ENCODE data around the gene ACTR2.

ACTR2 gene

GRCh38 chr2:65263986-65264385, 36.4 kb downstream of the ACTR2 start:
- peaks cover 18% of the 10 kb centered on the region for H3K4me1 Mint-ChIP-seq
- no peaks in the 10 kb centered on the region for H3K27me3 Mint-ChIP-seq
- no peaks in the 10 kb centered on the region for H3K9me3 Mint-ChIP-seq
- peaks cover 13% of the 10 kb centered on the region for H3K36me3 Mint-ChIP-seq
- no peak overlapping the region for H3K27ac Mint-ChIP-seq
- H3K4me3 Mint-ChIP-seq = no peak overlapping the region

DNA sequence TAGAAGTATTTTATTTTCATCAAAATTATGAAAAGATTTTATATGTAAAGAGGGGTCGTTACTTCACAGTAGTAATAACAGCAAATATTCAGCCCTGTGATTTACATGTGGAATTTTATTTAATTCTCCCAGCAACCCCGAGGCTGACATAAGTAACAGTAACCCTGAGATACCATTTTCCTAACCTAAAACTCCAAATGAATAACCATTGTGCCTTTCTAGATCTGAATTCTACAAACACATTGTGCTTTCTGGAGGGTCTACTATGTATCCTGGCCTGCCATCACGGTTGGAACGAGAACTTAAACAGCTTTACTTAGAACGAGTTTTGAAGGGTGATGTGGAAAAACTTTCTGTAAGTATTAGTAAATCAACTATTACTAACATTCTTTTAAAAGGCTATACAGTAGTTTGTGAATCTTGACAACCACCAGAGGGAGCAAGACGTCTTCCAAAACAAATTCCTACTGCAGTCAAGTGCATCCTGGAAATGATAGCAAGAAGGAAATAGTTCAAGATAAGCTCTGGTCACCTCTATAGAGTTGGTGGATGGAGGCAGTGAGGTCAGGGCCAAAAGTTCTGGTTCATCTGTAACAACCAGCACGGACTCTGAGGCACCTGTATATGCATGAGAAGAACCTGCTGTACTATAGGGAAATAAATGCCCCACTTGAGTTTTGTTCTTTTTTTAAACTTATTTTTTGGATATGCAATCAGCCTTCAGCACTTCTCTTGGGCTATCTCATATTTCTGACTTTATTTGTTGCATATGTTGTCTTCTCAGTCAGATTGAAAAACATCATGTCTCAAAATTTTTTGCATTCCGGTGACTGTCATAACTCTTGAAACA, 37.4 kb downstream of the ACTR2 start:
- Mint-ChIP-seq H3K4me1 (peaks cover 18% of the 10 kb centered on the region), H3K9me3 (no peaks in the 10 kb centered on the region), H3K27me3 (no peaks in the 10 kb centered on the region), H3K36me3 (peaks cover 16% of the 10 kb centered on the region), H3K4me3 (no peak overlapping the region), H3K27ac (no peak overlapping the region)

GRCh38 chr2:65265671-65266045, 38.0 kb downstream of the ACTR2 start:
- H3K4me1 Mint-ChIP-seq = peaks cover 18% of the 10 kb centered on the region
- no peak overlapping the region for H3K4me3 Mint-ChIP-seq
- no peaks in the 10 kb centered on the region for H3K27me3 Mint-ChIP-seq
- H3K9me3 Mint-ChIP-seq = no peaks in the 10 kb centered on the region
- H3K36me3 Mint-ChIP-seq = peaks cover 16% of the 10 kb centered on the region
- no peak overlapping the region for H3K27ac Mint-ChIP-seq

DNA sequence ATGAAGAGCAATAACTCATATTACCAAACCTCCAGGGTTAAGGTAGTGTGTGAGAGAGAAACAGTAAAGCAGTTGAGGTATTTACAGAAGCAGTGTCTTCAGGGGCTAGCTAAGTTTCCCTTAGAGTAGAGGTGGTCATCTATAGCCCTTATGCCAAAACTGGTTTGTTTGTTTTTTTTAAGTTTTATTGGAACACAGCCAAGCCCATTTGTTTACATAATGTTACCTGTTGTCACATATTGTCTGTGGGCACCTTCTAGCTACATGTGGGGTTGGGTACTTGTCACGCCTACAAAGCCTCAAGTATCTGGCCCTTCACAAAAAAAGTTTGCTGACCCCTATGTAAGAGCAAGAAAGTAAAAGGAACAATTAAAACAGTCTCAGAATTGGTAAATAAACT, 39.4 kb downstream of the ACTR2 start:
- peaks cover 13% of the 10 kb centered on the region for H3K36me3 Mint-ChIP-seq
- peaks cover 13% of the 10 kb centered on the region for H3K4me1 Mint-ChIP-seq
- peak overlapping the region; percentile 66 for H3K27ac Mint-ChIP-seq
- H3K9me3 Mint-ChIP-seq = no peaks in the 10 kb centered on the region
- H3K4me3 Mint-ChIP-seq = no peak overlapping the region
- H3K27me3 Mint-ChIP-seq = no peaks in the 10 kb centered on the region

DNA sequence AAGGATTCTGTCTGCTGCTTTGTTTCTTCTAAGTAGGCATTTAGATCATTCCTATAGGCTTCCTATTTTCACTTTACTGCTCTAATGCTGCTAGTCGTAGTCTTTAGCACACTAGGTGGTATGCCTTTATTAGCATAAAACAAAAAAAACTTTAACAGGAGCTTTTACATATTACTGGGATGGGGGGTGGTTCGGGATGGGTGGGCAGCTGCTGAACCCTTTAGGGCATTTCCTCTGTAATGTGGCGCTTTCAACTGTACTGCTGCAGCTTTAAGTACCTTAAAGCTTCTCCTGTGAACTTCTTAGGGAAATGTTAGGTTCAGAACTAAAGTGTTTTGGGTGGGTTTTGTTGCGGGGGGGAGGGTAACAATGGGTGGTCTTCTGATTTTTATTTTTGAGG, 41.3 kb downstream of the ACTR2 start:
- Mint-ChIP-seq H3K36me3 (peaks cover 15% of the 10 kb centered on the region), H3K27me3 (no peaks in the 10 kb centered on the region), H3K4me3 (no peak overlapping the region), H3K9me3 (no peaks in the 10 kb centered on the region), H3K4me1 (peaks cover 13% of the 10 kb centered on the region), H3K27ac (no peak overlapping the region)

DNA sequence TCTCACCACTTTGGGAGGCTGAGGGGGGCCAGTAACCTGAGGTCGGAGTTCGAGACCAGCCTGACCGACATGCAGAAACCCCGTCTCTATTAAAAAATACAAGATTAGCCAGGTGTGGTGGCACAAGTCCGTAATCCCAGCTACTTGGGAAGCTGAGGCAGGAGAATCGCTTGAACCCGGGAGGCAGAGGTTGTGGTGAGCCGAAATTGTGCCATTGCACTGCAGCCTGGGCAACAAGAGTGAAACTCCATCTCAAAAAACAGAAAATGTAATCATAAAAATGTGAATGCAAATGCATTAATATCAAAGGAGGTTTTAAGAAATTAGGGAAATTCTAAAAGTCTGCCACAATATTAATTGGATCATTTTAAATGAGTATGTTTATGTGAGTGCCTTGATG, 45.7 kb downstream of the ACTR2 start:
- no peak overlapping the region for H3K4me3 Mint-ChIP-seq
- no peak overlapping the region for H3K27ac Mint-ChIP-seq
- no peaks in the 10 kb centered on the region for H3K9me3 Mint-ChIP-seq
- H3K4me1 Mint-ChIP-seq = peaks cover 6% of the 10 kb centered on the region
- no peaks in the 10 kb centered on the region for H3K27me3 Mint-ChIP-seq
- H3K36me3 Mint-ChIP-seq = peaks cover 6% of the 10 kb centered on the region

DNA sequence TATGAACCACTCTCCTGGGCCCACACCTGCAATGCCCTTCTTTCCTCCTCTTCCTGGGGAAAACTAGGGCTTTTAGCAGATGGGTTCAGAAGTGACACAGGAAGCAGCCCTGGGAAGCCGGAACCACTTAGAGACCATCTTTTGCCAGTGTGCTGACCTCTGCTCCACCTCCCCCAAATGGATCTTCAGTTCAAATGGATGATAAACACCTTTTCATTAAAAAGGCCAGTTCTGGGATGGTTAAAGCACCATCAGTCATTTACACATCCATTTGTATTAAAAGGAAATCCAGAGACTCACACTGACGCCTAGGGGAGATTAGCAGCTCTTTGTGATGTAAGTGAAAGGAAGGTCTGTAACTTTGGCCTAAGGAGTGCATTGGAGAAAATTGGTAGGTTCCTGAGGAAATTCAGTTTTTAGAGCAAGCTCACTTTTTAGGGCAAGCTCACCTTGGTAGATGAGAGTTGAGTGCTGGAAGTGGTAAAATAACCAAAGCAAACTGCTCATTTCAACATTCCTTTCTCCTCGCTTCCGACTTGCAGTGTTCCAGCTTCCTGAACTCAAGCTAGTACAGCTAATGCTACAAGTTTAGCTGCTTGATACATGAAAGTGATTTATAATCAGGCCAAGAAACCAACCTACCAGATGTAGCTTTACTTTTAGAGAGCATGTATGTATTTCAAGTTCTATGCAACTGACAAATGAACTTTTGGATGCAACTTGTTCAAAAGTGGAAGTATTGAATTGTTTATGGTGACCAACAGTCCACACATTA, 47.7 kb downstream of the ACTR2 start:
- Mint-ChIP-seq H3K9me3 (no peaks in the 10 kb centered on the region), H3K4me1 (peaks cover 15% of the 10 kb centered on the region), H3K36me3 (peaks cover 2% of the 10 kb centered on the region), H3K4me3 (no peak overlapping the region), H3K27me3 (no peaks in the 10 kb centered on the region), H3K27ac (no peak overlapping the region)

DNA sequence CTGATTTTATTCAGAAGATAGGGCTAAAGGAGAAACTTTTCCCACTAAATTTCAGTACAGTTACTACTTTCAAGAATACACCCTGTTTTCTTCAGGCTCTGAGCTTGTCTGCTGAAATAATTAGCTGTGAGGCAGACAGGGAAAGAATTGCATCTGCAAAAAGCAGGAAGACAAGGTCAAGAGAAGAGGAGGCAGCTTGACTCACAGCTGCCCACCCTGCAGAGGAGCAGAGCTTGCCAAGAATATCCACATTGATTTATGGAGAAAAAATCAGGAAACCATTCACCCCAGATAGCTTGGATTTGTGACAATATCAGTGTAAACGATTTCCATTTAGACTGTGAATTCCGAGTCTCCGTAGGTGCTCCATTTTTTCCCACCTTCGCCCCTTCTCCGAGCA, 49.0 kb downstream of the ACTR2 start:
- Mint-ChIP-seq H3K4me1 (peaks cover 15% of the 10 kb centered on the region), H3K36me3 (peaks cover 2% of the 10 kb centered on the region), H3K4me3 (no peak overlapping the region), H3K9me3 (no peaks in the 10 kb centered on the region), H3K27me3 (no peaks in the 10 kb centered on the region), H3K27ac (no peak overlapping the region)

GRCh38 chr2:65277118-65277517, 49.5 kb downstream of the ACTR2 start:
- Mint-ChIP-seq H3K4me3 (no peak overlapping the region), H3K9me3 (no peaks in the 10 kb centered on the region), H3K27ac (no peak overlapping the region), H3K36me3 (peaks cover 2% of the 10 kb centered on the region), H3K4me1 (peaks cover 15% of the 10 kb centered on the region), H3K27me3 (no peaks in the 10 kb centered on the region)

GRCh38 chr2:65277791-65278483, 50.3 kb downstream of the ACTR2 start:
- Mint-ChIP-seq H3K4me3 (no peak overlapping the region), H3K27ac (no peak overlapping the region), H3K36me3 (no peaks in the 10 kb centered on the region), H3K9me3 (no peaks in the 10 kb centered on the region), H3K27me3 (no peaks in the 10 kb centered on the region), H3K4me1 (peaks cover 15% of the 10 kb centered on the region)

DNA sequence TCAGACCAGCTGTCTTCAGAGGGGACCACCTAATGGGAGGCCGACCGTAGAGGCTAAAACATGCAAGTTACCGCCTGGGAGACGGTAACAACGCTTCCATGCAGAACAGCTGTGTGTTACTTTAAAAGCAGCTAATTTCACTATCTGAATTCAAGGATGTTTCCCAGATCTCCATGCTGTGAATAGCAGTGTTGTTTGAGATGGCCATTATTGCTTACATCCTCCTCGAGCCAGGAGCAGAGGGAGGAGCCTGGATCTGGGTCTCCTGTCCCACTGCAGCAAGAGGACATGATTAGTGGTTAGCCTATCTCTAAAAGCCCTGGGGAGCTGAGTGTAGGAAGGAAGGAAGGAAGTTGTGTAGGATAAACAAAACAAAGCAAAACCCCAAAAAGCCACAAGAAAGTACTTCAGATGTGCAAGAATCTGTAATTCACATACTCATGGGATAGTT, 50.9 kb downstream of the ACTR2 start:
- H3K9me3 Mint-ChIP-seq = no peaks in the 10 kb centered on the region
- H3K4me3 Mint-ChIP-seq = no peak overlapping the region
- H3K36me3 Mint-ChIP-seq = no peaks in the 10 kb centered on the region
- H3K27ac Mint-ChIP-seq = no peak overlapping the region
- H3K4me1 Mint-ChIP-seq = peaks cover 15% of the 10 kb centered on the region
- H3K27me3 Mint-ChIP-seq = no peaks in the 10 kb centered on the region

DNA sequence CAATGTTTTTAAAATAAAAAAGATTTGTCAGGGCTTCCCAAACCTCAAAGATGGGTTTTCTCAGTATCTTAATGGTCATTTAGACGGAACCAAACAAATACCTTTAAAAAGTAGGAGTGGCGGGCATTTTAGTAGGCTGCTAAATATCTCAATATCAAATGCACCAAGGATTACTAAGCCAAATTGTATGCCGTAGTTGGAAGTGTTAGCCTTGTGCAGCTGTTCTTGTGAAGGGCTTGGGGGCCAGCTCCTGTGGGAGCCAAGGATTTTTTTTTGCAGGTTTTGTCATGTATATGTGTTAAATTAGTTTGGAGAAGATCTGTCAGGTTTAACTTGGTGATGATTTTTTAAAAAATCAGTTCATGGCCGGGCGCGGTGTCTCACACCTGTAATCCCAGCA, 52.1 kb downstream of the ACTR2 start:
- H3K27ac Mint-ChIP-seq = no peak overlapping the region
- H3K36me3 Mint-ChIP-seq = no peaks in the 10 kb centered on the region
- no peak overlapping the region for H3K4me3 Mint-ChIP-seq
- H3K9me3 Mint-ChIP-seq = no peaks in the 10 kb centered on the region
- peaks cover 15% of the 10 kb centered on the region for H3K4me1 Mint-ChIP-seq
- H3K27me3 Mint-ChIP-seq = no peaks in the 10 kb centered on the region

DNA sequence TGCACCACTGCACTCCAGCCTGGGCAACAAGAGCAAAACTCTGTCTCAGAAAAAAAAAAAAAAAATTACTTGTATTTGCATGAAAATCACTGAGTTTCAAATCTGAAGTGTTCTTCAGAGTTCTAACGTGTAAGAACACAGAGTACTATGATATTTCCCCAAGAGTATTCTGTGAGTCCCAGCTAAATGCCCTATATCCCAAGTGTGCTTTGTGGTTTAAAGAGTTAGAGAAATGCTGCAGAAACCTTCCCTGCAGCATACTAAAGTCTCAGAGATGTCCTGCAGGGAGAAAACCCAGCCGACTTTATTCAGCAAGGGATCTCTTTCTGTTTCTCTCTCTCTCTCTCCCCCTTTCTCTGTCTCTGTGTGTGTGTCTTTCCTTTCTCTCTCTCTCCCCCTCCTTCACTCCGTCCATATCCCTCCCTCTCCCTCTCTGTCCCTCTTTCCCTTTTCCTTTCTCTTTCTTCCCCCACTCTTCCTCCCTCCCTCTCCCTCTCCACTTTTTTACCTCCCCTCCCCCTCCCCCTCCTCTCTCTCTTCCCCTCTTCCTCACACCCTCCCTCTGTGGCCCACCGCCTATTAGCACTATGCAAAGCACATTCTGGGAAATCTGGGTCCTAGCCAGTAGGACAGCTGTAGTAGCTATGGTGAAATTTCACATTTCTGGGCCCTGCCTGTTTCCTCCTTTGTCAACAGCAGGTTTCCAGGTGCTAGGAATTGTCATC, 54.2 kb downstream of the ACTR2 start:
- no peaks in the 10 kb centered on the region for H3K27me3 Mint-ChIP-seq
- H3K4me3 Mint-ChIP-seq = no peak overlapping the region
- H3K9me3 Mint-ChIP-seq = no peaks in the 10 kb centered on the region
- H3K36me3 Mint-ChIP-seq = no peaks in the 10 kb centered on the region
- H3K4me1 Mint-ChIP-seq = peaks cover 15% of the 10 kb centered on the region
- no peak overlapping the region for H3K27ac Mint-ChIP-seq

- H3K4me1 Mint-ChIP-seq = peaks cover 15% of the 10 kb centered on the region
- no peak overlapping the region for H3K4me3 Mint-ChIP-seq
- no peaks in the 10 kb centered on the region for H3K36me3 Mint-ChIP-seq
Observed at GRCh38 chr2:65282477-65283053, 54.9 kb downstream of the ACTR2 start.

DNA sequence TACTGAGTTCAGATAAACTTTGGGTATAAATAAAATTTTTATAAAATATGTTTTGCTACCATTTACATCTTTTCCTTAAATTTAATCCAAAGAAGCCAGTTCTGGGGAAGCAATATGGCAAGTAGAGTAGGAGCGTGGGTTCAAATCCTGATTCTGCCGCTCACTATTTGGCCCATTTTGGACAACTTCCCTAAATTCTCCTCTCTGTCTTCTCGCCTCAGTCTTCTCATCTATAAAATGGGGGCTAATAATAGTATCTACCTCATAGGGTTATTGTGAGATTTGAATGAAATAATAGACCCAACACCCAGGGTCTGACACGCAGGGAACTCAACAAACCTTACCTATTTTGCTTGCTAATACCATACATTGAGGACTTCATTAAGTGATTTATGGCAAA, 59.7 kb downstream of the ACTR2 start:
- Mint-ChIP-seq H3K9me3 (no peaks in the 10 kb centered on the region), H3K4me3 (no peak overlapping the region), H3K36me3 (no peaks in the 10 kb centered on the region), H3K27ac (no peak overlapping the region), H3K27me3 (no peaks in the 10 kb centered on the region), H3K4me1 (no peaks in the 10 kb centered on the region)

More at GRCh38 chr2:65282477-65283053, 54.9 kb downstream of the ACTR2 start:
- H3K27ac Mint-ChIP-seq = no peak overlapping the region
- H3K9me3 Mint-ChIP-seq = no peaks in the 10 kb centered on the region
- no peaks in the 10 kb centered on the region for H3K27me3 Mint-ChIP-seq
